Measurements from ENCODE around the gene SCO1. TPM values are rescaled to one million over a fixed set of nuclear protein-coding genes. Genes with fewer than 3 reads are reported as not detected.

The SCO1 gene
- total RNA-seq, 6 experiments from 2014 or later, result 19.0 to 29.7 (median 23.8) TPM

DNA sequence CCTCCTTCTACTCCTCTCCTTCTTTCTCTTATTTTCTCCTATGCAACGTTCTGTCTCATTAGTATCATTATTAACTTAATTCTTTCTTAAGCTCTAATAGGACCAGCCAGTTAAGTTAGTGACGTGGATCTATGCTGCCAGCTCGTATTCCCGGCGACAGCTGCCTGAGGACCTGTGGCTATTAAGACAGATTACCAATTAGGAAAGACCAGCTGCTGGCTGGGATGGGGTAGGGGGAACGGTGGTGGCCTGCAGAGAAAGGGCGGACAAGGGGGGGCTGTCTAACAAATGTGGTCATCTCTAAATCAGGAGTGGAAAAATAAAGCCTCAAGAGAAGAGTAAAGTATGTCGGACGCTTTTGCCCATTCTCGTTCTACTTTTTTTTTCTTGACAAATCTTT lies 39.5 kb downstream of the SCO1 start:
- H3K4me1 ChIP-seq, result no peaks in the 10 kb centered on the region
- no peak for DNase-seq
- no peak overlapping the region for H3K4me3 ChIP-seq
- no peaks in the 10 kb centered on the region for H3K9me3 ChIP-seq
- 82% methylated on average over 10 of the region's 10 CpGs for WGBS (ENCODE audit: insufficient coverage, low coverage, low lambda C conversion rate, missing lambda C conversion rate)
- no peak for ATAC-seq
- intact Hi-C loops (cut with DNase I), result loop anchor here in 1 of 2 donors (10.0 kb wide), 1 partner anchor 187 kb away; no protein-coding TSS in a partner anchor
- no peaks in the 10 kb centered on the region for H3K36me3 ChIP-seq
- no peak overlapping the region for H3K27ac ChIP-seq
- TF ChIP-seq, protein P1, sequence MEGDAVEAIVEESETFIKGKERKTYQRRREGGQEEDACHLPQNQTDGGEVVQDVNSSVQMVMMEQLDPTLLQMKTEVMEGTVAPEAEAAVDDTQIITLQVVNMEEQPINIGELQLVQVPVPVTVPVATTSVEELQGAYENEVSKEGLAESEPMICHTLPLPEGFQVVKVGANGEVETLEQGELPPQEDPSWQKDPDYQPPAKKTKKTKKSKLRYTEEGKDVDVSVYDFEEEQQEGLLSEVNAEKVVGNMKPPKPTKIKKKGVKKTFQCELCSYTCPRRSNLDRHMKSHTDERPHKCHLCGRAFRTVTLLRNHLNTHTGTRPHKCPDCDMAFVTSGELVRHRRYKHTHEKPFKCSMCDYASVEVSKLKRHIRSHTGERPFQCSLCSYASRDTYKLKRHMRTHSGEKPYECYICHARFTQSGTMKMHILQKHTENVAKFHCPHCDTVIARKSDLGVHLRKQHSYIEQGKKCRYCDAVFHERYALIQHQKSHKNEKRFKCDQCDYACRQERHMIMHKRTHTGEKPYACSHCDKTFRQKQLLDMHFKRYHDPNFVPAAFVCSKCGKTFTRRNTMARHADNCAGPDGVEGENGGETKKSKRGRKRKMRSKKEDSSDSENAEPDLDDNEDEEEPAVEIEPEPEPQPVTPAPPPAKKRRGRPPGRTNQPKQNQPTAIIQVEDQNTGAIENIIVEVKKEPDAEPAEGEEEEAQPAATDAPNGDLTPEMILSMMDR (IDR thresholded peaks at IDR 0.05), result no peak
- TF ChIP-seq POLR2A (IDR thresholded peaks at IDR 0.05), result no peak
- no peaks in the 10 kb centered on the region for H3K27me3 ChIP-seq

DNA sequence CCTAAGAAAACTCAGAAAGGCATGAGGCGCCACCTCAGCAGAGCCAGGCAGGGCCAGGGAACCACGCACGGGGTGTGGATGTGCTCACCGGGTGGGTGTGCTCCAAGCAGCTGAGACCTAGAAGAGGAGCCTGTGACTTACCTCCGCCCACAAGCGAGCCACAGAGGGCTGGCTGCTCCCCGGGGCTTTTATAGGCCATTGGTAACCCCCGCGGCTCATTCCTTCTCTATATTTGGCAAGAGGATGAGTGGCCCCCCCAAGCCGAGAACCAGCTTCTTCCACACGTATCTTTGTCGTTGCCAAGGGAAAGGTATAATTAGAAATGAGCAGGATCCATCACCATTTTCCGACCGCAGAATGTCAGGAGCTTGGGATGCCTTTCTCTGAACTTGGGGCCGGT lies 40.2 kb downstream of the SCO1 start, which contains the start of gene MYH3:
Gene MYH3 (minus strand): TSS at position 162 of the 400 bp plus-strand sequence. CDS start 2,245 bp downstream, outside the sequence.
- Histone ChIP-seq H3K9me3 (no peaks in the 10 kb centered on the region), H3K27me3 (no peaks in the 10 kb centered on the region), H3K4me3 (no peak within 1 kb of the TSS), H3K36me3 (no peaks in the 10 kb centered on the region), H3K27ac (no peak within 1 kb of the TSS), H3K4me1 (no peaks in the 10 kb centered on the region)
- ATAC-seq (no peak), DNase-seq (no peak)
- WGBS (ENCODE audit: insufficient coverage, low coverage, low lambda C conversion rate, missing lambda C conversion rate), result 81% methylated on average over 6 of the region's 15 CpGs
- intact Hi-C loops (cut with DNase I), result loop anchor here in 1 of 2 donors (10.0 kb wide), 1 partner anchor 188 kb away; no protein-coding TSS in a partner anchor
- TF ChIP-seq, protein P1 (IDR thresholded peaks at IDR 0.05), result no peak
- no peak for TF ChIP-seq POLR2A (IDR thresholded peaks at IDR 0.05)

DNA sequence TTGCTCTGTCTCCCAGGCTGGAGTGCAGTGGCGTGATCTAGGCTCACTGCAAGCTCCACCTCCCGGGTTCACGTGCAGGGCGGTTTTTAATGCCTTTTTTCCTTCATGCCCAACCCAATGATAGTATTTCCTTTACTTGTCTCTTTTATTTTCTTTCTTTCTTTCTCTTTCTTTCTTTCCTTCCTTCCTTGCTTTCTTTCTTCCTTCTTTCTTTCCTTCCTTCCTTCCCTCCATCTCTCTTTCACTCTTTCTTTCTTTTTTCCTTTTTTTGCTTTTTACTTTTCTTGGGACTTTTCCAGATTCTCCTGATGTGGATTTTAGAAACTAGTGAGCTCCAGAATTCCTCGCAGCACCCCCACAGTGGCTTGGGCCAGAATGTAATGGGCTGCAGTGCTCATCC lies 43.3 kb downstream of the SCO1 start:
- Histone ChIP-seq H3K27ac (no peak overlapping the region), H3K4me3 (no peak overlapping the region), H3K4me1 (no peaks in the 10 kb centered on the region), H3K27me3 (no peaks in the 10 kb centered on the region), H3K9me3 (no peaks in the 10 kb centered on the region), H3K36me3 (no peaks in the 10 kb centered on the region)
- intact Hi-C loops (cut with DNase I), result loop anchor here in 1 of 2 donors (10.0 kb wide), 1 partner anchor 191 kb away; no protein-coding TSS in a partner anchor
- ATAC-seq (no peak), DNase-seq (no peak)
- TF ChIP-seq, protein P1 (IDR thresholded peaks at IDR 0.05), result no peak
- no peak for TF ChIP-seq POLR2A (IDR thresholded peaks at IDR 0.05)
- WGBS (ENCODE audit: insufficient coverage, low coverage, low lambda C conversion rate, missing lambda C conversion rate), result 74% methylated on average over 5 of the region's 5 CpGs

DNA sequence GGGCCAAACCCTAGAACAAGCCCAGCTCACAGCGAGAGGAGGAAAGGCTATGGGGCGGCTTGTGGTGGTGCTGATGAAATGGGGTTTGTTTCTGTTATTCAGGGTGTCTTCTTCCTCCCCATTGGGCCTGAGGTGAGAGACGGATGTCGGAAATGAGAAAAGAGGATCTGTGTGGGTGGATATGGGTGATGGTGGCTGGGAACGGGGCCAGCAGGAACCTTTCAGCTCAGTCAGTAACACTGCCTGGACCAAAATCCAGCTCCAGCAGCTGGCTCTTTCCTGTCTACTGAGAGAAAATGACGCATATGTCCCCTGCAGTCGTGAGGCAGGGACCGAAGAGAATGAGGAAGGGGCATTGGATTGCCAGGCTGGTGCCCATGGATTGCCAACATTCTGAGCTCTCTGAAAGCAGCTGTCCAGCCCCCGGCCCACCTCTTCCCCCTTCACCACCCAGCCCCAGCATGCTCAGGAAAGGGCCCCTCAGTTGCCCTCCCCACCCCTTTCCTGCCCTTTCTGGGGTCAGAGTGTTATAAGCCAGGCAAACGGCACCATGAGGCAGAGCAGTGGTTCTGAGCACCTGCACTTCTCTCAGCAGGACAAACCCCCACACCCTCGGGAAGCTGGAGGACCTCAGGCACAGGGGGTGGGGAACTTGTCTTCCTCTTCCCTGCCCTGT lies 44.2 kb downstream of the SCO1 start:
- H3K4me1 ChIP-seq, result no peaks in the 10 kb centered on the region
- H3K9me3 ChIP-seq, result no peaks in the 10 kb centered on the region
- H3K27ac ChIP-seq, result no peak overlapping the region
- ATAC-seq (no peak), DNase-seq (no peak)
- no peak for TF ChIP-seq POLR2A (IDR thresholded peaks at IDR 0.05)
- TF ChIP-seq, protein P1 (IDR thresholded peaks at IDR 0.05), result no peak
- H3K4me3 ChIP-seq, result no peak overlapping the region
- intact Hi-C loops (cut with DNase I), result loop anchor here in 1 of 2 donors (10.0 kb wide), 1 partner anchor 192 kb away; no protein-coding TSS in a partner anchor
- no peaks in the 10 kb centered on the region for H3K27me3 ChIP-seq
- no peaks in the 10 kb centered on the region for H3K36me3 ChIP-seq
- 42% methylated on average over 7 of the region's 11 CpGs for WGBS (ENCODE audit: insufficient coverage, low coverage, low lambda C conversion rate, missing lambda C conversion rate)
